Thoracic aorta (tissue), 2 donors: ENCODE data around the gene HOXD1. TPM values are rescaled to one million over a fixed set of nuclear protein-coding genes. Genes with fewer than 3 reads are reported as not detected.

Experiments used
- ATAC-seq: fragments of 150-250 bp; one replicate; pipeline ENCODE4 v1.8.0; 2017; ENCODE audit warnings: low read depth; ENCODE audit not compliant: insufficient number of reproducible peaks, low FRiP score
- DNase-seq: peaks from one replicate; pipeline ENCODE4 v3.0.0-alpha.2; 2020; ENCODE audit warnings: low spot score
- H3K27ac ChIP-seq, 2 donors: fragments of 200-600 bp; sonication (generic); 1 replicate in 1 of 2; 2 replicates in 1 of 2; pipeline ENCODE4 v1.5.1; 2016; ENCODE audit warnings: mild to moderate bottlenecking in 2 of 2, moderate library complexity in 2 of 2
- H3K27me3 ChIP-seq: fragments of 200-600 bp; sonication (generic); replicated peaks from 2 replicates; pipeline ENCODE4 v1.6.0; 2016; ENCODE audit warnings: mild to moderate bottlenecking; ENCODE audit not compliant: insufficient read depth
- H3K36me3 ChIP-seq: fragments of 200-600 bp; sonication (generic); one replicate; pipeline ENCODE4 v1.5.1; 2016
- H3K4me1 ChIP-seq, 2 donors: fragments of 200-600 bp; sonication (generic); 1 replicate in 1 of 2; 2 replicates in 1 of 2; pipeline versions ENCODE4 v1.5.1 to v1.6.0; 2016; ENCODE audit warnings: low read depth in 2 of 2, mild to moderate bottlenecking in 1 of 2; ENCODE audit not compliant: control insufficient read depth in 1 of 2
- H3K4me3 ChIP-seq: fragments of 200-600 bp; sonication (generic); 2 replicates; pipeline ENCODE4 v1.5.1; 2016; ENCODE audit warnings: mild to moderate bottlenecking
- H3K9me3 ChIP-seq: fragments of 200-600 bp; sonication (generic); 2 replicates; pipeline ENCODE4 v1.5.1; 2016
- CTCF ChIP-seq: fragments of 200-600 bp; sonication (generic); IDR thresholded peaks from one replicate; pipeline ENCODE4 v1.5.1; 2019; ENCODE audit warnings: antibody characterized with exemption
- total RNA-seq, 2 donors: library from RNA; depleted of rRNA; stranded (reverse); fragments of >200 nt; gene quantifications; one replicate each; pipeline versions ENCODE4 v1.1.0 to v1.2.3, GENCODE V29; 2016

Gene HOXD1
- total RNA-seq, 2 donors from 2014 or later: 0.71 TPM; not detected in 1

GRCh38 chr2:176212276-176212675 is 23.8 kb downstream of the HOXD1 start:
- ATAC-seq: no peak
- H3K4me3 ChIP-seq: no peak overlapping the region
- H3K27ac ChIP-seq: no peak overlapping the region
- no peak for TF ChIP-seq CTCF
- no peaks in the 10 kb centered on the region for H3K4me1 ChIP-seq
- DNase-seq: no peak
- H3K27me3 ChIP-seq: no peaks in the 10 kb centered on the region
- no peaks in the 10 kb centered on the region for H3K36me3 ChIP-seq
- no peaks in the 10 kb centered on the region for H3K9me3 ChIP-seq

- Histone ChIP-seq H3K4me1 (no peaks in the 10 kb centered on the region), H3K9me3 (no peaks in the 10 kb centered on the region), H3K36me3 (no peaks in the 10 kb centered on the region), H3K27me3 (no peaks in the 10 kb centered on the region), H3K27ac (no peak overlapping the region), H3K4me3 (no peak overlapping the region)
- ATAC-seq (no peak), DNase-seq (no peak)
- no peak for TF ChIP-seq CTCF
Observed at GRCh38 chr2:176213406-176213805, 24.9 kb downstream of the HOXD1 start.

GRCh38 chr2:176227874-176228273 is 39.4 kb downstream of the HOXD1 start:
- ATAC-seq (no peak), DNase-seq (no peak)
- Histone ChIP-seq H3K4me1 (no peaks in the 10 kb centered on the region), H3K4me3 (no peak overlapping the region), H3K36me3 (no peaks in the 10 kb centered on the region), H3K9me3 (no peaks in the 10 kb centered on the region), H3K27ac (no peak overlapping the region), H3K27me3 (no peaks in the 10 kb centered on the region)
- no peak for TF ChIP-seq CTCF

- Histone ChIP-seq H3K4me3 (no peak overlapping the region), H3K27me3 (no peaks in the 10 kb centered on the region), H3K36me3 (no peaks in the 10 kb centered on the region), H3K9me3 (no peaks in the 10 kb centered on the region), H3K4me1 (no peaks in the 10 kb centered on the region), H3K27ac (no peak overlapping the region)
- no peak for ATAC-seq
- TF ChIP-seq CTCF: no peak
- DNase-seq: no peak
Observed at GRCh38 chr2:176234156-176234555, 45.7 kb downstream of the HOXD1 start.

- Histone ChIP-seq H3K27ac (no peak overlapping the region), H3K9me3 (no peaks in the 10 kb centered on the region), H3K27me3 (no peaks in the 10 kb centered on the region), H3K36me3 (no peaks in the 10 kb centered on the region), H3K4me1 (no peaks in the 10 kb centered on the region), H3K4me3 (no peak overlapping the region)
- DNase-seq: no peak
- no peak for TF ChIP-seq CTCF
- no peak for ATAC-seq
Observed at GRCh38 chr2:176234940-176235339, 46.5 kb downstream of the HOXD1 start.
